ENCODE results near the gene GIT2. TPM values are rescaled to one million over a fixed set of nuclear protein-coding genes. Genes with fewer than 3 reads are reported as not detected.

GIT2 gene
- total and polyA plus RNA-seq, 8 donors: 16.5 to 38.8 (median 30.0) TPM

DNA sequence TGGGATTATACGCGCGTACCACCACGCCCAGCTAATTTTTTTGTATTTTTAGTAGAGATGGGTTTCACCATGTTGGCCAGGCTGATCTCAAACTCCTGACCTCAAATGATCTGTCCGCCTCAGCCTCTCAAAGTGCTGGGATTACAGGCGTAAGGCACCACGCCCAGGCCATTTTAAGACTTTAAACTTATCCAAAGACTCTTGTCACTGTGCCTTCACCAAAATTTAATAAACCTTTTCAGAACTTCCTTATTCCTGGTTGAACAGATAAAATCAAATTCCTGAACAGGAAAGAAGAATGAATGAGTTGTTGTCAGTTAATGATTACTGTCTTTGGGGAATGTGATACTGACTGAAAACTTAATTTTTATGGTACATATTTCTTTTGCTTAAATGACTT lies 37.8 kb downstream of the GIT2 start:
- 98% methylated on average over 7 of the region's 7 CpGs for WGBS, 2 donors

DNA sequence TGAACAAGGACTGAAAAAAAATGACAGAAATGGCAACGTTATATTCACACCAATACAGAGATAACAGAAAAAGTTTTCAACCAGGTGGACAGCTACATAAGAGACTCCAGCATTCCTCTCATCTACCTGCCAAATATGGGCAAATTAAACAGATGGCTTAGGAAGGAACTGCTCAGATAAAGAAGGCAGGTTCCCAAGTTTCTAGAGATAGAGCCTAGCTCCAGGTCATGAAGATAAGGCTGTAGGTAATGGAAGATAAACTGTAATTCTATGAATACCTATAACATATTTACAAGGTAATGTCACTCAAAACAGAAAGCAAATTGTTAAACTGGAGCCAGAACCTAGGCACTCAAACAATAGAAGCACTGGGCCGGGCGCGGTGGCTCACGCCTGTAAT lies 42.5 kb downstream of the GIT2 start:
- FAIRE-seq (no peak), DNase-seq (no peak), ATAC-seq (no peak)
- H3K4me3 ChIP-seq: no peak overlapping the region
- H3K4me1 ChIP-seq: peaks cover 19 to 43% (median 26%) of the 10 kb centered on the region in 3 donors
- WGBS, 2 donors: 34 to 45% methylated on average over 5 of the region's 5 CpGs
- intact Hi-C loops (cut with DNase I): no loop called here
- TF ChIP-seq, protein P1, sequence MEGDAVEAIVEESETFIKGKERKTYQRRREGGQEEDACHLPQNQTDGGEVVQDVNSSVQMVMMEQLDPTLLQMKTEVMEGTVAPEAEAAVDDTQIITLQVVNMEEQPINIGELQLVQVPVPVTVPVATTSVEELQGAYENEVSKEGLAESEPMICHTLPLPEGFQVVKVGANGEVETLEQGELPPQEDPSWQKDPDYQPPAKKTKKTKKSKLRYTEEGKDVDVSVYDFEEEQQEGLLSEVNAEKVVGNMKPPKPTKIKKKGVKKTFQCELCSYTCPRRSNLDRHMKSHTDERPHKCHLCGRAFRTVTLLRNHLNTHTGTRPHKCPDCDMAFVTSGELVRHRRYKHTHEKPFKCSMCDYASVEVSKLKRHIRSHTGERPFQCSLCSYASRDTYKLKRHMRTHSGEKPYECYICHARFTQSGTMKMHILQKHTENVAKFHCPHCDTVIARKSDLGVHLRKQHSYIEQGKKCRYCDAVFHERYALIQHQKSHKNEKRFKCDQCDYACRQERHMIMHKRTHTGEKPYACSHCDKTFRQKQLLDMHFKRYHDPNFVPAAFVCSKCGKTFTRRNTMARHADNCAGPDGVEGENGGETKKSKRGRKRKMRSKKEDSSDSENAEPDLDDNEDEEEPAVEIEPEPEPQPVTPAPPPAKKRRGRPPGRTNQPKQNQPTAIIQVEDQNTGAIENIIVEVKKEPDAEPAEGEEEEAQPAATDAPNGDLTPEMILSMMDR (IDR thresholded peaks at IDR 0.05): no peak
- H3K27me3 ChIP-seq: no peaks in the 10 kb centered on the region
- peak overlapping the region in 3 of 4 donors; percentile 24 to 83 (median 71) for H3K27ac ChIP-seq
- H3K9me3 ChIP-seq: no peaks in the 10 kb centered on the region
- peaks cover 0 to 29% (median 10%) of the 10 kb centered on the region in 3 donors for H3K36me3 ChIP-seq

More for the DNA sequence above, 37.8 kb downstream of the GIT2 start:
- peaks cover 0 to 3% (median 0%) of the 10 kb centered on the region in 3 donors for H3K4me1 ChIP-seq
- H3K9me3 ChIP-seq: no peaks in the 10 kb centered on the region
- TF ChIP-seq, protein P1 (IDR thresholded peaks at IDR 0.05): no peak
- FAIRE-seq (no peak), DNase-seq (peak in 1 of 6 donors; percentile 4), ATAC-seq (no peak)
- H3K27me3 ChIP-seq: no peaks in the 10 kb centered on the region
- H3K36me3 ChIP-seq: peaks cover 0 to 37% (median 10%) of the 10 kb centered on the region in 3 donors
- intact Hi-C loops (cut with DNase I): no loop called here
- H3K27ac ChIP-seq: no peak overlapping the region
- no peak overlapping the region for H3K4me3 ChIP-seq

DNA sequence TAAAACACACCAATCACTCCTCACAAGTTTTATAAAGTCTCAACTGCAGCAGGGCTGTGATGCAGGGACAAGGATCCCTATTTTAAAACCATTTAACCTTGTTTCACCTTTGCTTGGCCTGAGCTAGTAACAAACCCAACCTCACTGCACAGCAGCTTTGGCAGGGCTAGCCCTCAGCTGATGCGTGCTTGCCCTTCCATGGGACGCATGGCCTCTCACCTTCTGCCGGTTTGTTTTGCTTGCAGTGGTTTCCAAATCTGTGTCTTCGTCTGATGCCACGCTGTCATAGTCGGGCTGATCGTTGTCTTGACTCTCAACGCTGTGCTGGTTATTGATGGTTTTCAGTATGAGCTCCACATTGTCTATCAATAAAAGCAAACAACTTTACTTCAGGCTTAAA lies 43.3 kb downstream of the GIT2 start:
- Histone ChIP-seq H3K36me3 (peaks cover 0 to 27% (median 6%) of the 10 kb centered on the region in 3 donors), H3K27me3 (no peaks in the 10 kb centered on the region), H3K9me3 (no peaks in the 10 kb centered on the region), H3K4me1 (peaks cover 26 to 51% (median 32%) of the 10 kb centered on the region in 3 donors), H3K4me3 (no peak overlapping the region), H3K27ac (peak overlapping the region in 3 of 4 donors; percentile 71 to 83 (median 72))
- no peak for ATAC-seq
- intact Hi-C loops (cut with DNase I): no loop called here
- TF ChIP-seq, protein P1 (IDR thresholded peaks at IDR 0.05): no peak
- DNase-seq: no peak
- no peak for FAIRE-seq
- 82 to 84% methylated on average over 8 of the region's 8 CpGs for WGBS, 2 donors

DNA sequence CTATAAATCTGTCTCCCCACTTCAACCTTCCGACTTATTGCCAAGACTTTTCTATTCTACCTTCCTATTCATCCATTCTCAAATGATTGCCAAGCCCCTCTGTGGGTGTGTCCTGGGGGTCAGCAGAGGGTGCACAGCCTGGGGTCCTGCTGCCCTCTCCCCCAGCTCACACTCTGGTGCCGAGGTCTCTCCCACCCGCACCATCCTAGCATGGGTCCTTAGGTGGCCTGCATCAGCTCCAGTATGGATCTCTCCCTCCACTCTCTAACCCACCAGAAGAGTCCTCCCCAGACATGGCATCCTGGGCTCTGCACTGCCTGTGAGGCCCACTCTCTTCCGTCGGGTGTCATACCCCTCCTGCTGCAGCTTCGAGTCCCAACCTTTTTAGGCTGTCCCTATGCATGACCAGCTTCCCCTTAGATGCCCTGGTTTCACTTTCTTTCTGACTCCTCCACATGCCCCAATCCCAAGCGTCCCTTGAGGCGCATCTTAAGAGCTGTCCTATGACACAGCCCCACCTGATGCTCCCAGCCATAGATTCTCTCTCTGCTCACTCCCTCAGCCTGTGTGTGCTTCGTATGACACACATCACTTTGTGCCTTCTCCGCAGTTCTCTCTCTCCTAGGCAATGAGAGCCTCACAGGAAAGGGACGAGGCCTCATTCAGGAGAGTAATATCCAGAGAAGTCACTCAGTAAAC lies 43.9 kb downstream of the GIT2 start:
- no peak overlapping the region for H3K4me3 ChIP-seq
- ATAC-seq: peak; percentile 3 to 13 (median 7)
- DNase-seq: peak in 1 of 6 donors; percentile 29
- H3K27me3 ChIP-seq: no peaks in the 10 kb centered on the region
- no peaks in the 10 kb centered on the region for H3K9me3 ChIP-seq
- H3K27ac ChIP-seq: peak overlapping the region; percentile 71 to 83 (median 72)
- peaks cover 32 to 56% (median 38%) of the 10 kb centered on the region in 3 donors for H3K4me1 ChIP-seq
- WGBS, 2 donors: 86% methylated on average over 11 of the region's 11 CpGs
- intact Hi-C loops (cut with DNase I): no loop called here
- peaks cover 0 to 23% (median 6%) of the 10 kb centered on the region in 3 donors for H3K36me3 ChIP-seq
- FAIRE-seq: no peak
- TF ChIP-seq, protein P1 (IDR thresholded peaks at IDR 0.05): no peak

DNA sequence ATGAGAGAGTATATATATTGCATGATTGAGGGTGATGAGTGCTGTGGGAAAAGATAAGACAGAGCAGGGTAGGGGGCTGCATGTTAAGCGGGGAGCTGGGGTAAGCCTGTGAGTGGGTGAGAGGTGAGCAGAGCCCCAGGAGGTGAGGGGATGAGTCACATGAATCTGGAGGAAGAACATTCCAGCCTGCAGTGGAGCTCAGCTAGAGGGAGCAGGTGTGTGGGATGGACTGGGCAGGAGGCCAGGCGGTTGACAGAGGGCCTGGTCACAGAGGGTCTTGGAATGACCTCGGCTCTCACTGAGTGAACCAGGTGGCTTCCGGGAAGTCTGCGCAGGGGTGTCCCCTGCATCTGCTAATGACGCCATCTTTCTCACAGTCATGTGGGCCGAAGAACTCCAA lies 44.4 kb downstream of the GIT2 start:
- intact Hi-C loops (cut with DNase I): no loop called here
- TF ChIP-seq, protein P1 (IDR thresholded peaks at IDR 0.05): no peak
- WGBS, 2 donors: 34 to 43% methylated on average over 7 of the region's 7 CpGs
- peak overlapping the region; percentile 71 to 83 (median 72) for H3K27ac ChIP-seq
- no peaks in the 10 kb centered on the region for H3K9me3 ChIP-seq
- DNase-seq (peak; percentile 91 to 97 (median 96)), ATAC-seq (peak; percentile 81 to 85 (median 83)), FAIRE-seq (no peak)
- no peak overlapping the region for H3K4me3 ChIP-seq
- peaks cover 0 to 20% (median 6%) of the 10 kb centered on the region in 3 donors for H3K36me3 ChIP-seq
- no peaks in the 10 kb centered on the region for H3K27me3 ChIP-seq
- H3K4me1 ChIP-seq: peaks cover 38 to 62% (median 44%) of the 10 kb centered on the region in 3 donors

All from pancreas (tissue), 10 donors.